NCI-H187 treated with DMSO at 0.1 percent for 48 hours (cell line): ENCODE measurements around the gene DECR2.
"Not testable (repeated sequence)": the region's sequence is repeated elsewhere in the genome, so short reads cannot be mapped to it uniquely, and the experiment has no call there.

Experiments used
- DNase-seq: peaks from one replicate; lab custom pipeline; 2025; lab: John Stamatoyannopoulos, UW

Gene DECR2

GRCh38 chr16:367333-367903 lies 34.3 kb upstream of the DECR2 start:
- DNase-seq: no peak

GRCh38 chr16:368388-369158 lies 33.1 kb upstream of the DECR2 start:
- DNase-seq: no peak

- no peak for DNase-seq
Measured at GRCh38 chr16:369275-369865, 32.3 kb upstream of the DECR2 start.

- no peak for DNase-seq
Measured at GRCh38 chr16:369866-370436, 31.7 kb upstream of the DECR2 start.

- peak; percentile 95 for DNase-seq
Measured at GRCh38 chr16:370443-370842, 31.2 kb upstream of the DECR2 start, which contains the start of gene MRPL28. TSS of gene MRPL28 (minus strand) at chr16:370538. CDS start at chr16:370218, 320 bp downstream.

- DNase-seq: no peak
Measured at GRCh38 chr16:370979-371514, 30.6 kb upstream of the DECR2 start.

- DNase-seq: peak; percentile 88
Measured at GRCh38 chr16:371515-372301, 30.0 kb upstream of the DECR2 start.

GRCh38 chr16:372302-372983 lies 29.2 kb upstream of the DECR2 start:
- no peak for DNase-seq

- DNase-seq: no peak
Measured at GRCh38 chr16:373020-373598, 28.6 kb upstream of the DECR2 start.

GRCh38 chr16:373848-374615 lies 27.7 kb upstream of the DECR2 start:
- DNase-seq: no peak

GRCh38 chr16:374616-374926 lies 27.1 kb upstream of the DECR2 start:
- no peak for DNase-seq

- no peak for DNase-seq
Measured at GRCh38 chr16:375212-375611, 26.5 kb upstream of the DECR2 start.

GRCh38 chr16:375927-376816 lies 25.5 kb upstream of the DECR2 start:
- no peak for DNase-seq

- no peak for DNase-seq
Measured at GRCh38 chr16:376817-377418, 24.8 kb upstream of the DECR2 start.

GRCh38 chr16:377419-377951 lies 24.2 kb upstream of the DECR2 start:
- DNase-seq: no peak

- not testable (repeated sequence) for DNase-seq
Measured at GRCh38 chr16:378113-378820, 23.4 kb upstream of the DECR2 start.

- DNase-seq: no peak
Measured at GRCh38 chr16:378821-379182, 22.9 kb upstream of the DECR2 start.
